ENCODE data around the gene PLD3.

GRCh38 chr19:40305403-40305802 is 43.1 kb upstream of the PLD3 start:
- peak; percentile 70 to 80 (median 76) for TF ChIP-seq CTCF (IDR thresholded peaks at IDR 0.05)
- TF ChIP-seq POLR2A (IDR thresholded peaks at IDR 0.05) = no peak
